Glutamatergic neuron (in vitro differentiated cells): ENCODE data around the gene C2CD4B. TPM values are rescaled to one million over a fixed set of nuclear protein-coding genes. Genes with fewer than 3 reads are reported as not detected.

ENCODE experiments used
- DNase-seq: peaks from one replicate; pipeline ENCODE4 v3.0.0; 2022
- H3K27ac Mint-ChIP-seq: one replicate; pipeline ENCODE4 v1.8.0; 2020; ENCODE audit warnings: mild to moderate bottlenecking, mixed read lengths, inconsistent platforms; ENCODE audit not compliant: unreplicated experiment
- H3K27me3 Mint-ChIP-seq: one replicate; pipeline ENCODE4 v1.8.0; 2020; ENCODE audit warnings: mild to moderate bottlenecking, moderate library complexity, mixed read lengths, inconsistent platforms; ENCODE audit not compliant: unreplicated experiment
- H3K36me3 Mint-ChIP-seq: one replicate; pipeline ENCODE4 v1.8.0; 2020; ENCODE audit warnings: mild to moderate bottlenecking, mixed read lengths, inconsistent platforms; ENCODE audit not compliant: unreplicated experiment
- H3K4me1 Mint-ChIP-seq: one replicate; pipeline ENCODE4 v1.8.0; 2020; ENCODE audit warnings: mild to moderate bottlenecking, low read depth, mixed read lengths, inconsistent platforms; ENCODE audit not compliant: unreplicated experiment
- H3K4me3 Mint-ChIP-seq: one replicate; pipeline ENCODE4 v1.8.0; 2020; ENCODE audit warnings: mild to moderate bottlenecking, mixed read lengths, inconsistent platforms; ENCODE audit not compliant: unreplicated experiment
- H3K9me3 Mint-ChIP-seq: one replicate; pipeline ENCODE4 v1.8.0; 2020; ENCODE audit warnings: mild to moderate bottlenecking, moderate library complexity, mixed read lengths, inconsistent platforms; ENCODE audit not compliant: unreplicated experiment
- total RNA-seq: library from RNA; stranded (reverse); fragmentation: NEBNext Ultra II Directional; extraction: Animal tissue kit (Norgen Biotek cat#: 25700); gene quantifications from one replicate; pipeline ENCODE4 v1.2.1, GENCODE V29; 2021; ENCODE audit not compliant: unreplicated experiment
- TF ChIP-seq, protein P1 (sequence below): fragments of 200-600 bp; sonication (generic); IDR thresholded peaks from one replicate; pipeline ENCODE4 v1.5.0; 2021; ENCODE audit not compliant: partially characterized antibody, unreplicated experiment

C2CD4B gene
- total RNA-seq, 1 donor from 2014 or later, result not detected

DNA sequence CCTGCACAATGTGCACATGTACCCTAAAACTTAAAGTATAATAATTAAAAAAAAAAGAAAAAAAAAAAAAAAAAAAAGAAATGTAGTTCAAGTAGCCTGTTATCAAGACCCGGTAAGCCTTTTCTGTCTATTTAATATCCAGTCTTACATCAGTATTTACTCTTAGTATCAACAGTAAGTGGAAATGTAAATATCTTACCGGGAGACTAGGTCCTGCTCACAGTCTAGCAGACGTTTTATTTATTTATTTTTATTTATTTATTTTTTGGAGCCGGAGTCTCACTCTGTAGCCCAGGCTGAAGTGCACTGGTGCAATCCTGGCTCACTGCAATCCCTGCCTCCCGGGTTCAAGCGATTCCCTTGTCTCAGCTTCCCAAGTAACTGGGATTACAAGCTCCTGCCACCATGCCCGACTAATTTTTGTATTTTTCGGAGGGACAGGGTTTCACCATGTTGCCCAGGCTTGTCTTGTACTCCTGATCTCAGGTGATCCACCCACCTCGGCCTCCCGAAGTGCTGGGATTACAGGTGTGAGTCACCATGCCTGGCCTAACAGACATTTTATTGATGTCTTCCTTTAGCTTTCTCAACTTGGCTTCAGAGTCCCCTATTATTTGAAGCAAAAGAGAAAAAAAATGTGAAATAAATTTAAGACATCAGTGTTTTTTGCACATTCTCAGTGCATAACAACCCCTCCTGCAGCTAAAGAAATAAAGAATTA is 19.9 kb downstream of the C2CD4B start:
- TF ChIP-seq, protein P1, sequence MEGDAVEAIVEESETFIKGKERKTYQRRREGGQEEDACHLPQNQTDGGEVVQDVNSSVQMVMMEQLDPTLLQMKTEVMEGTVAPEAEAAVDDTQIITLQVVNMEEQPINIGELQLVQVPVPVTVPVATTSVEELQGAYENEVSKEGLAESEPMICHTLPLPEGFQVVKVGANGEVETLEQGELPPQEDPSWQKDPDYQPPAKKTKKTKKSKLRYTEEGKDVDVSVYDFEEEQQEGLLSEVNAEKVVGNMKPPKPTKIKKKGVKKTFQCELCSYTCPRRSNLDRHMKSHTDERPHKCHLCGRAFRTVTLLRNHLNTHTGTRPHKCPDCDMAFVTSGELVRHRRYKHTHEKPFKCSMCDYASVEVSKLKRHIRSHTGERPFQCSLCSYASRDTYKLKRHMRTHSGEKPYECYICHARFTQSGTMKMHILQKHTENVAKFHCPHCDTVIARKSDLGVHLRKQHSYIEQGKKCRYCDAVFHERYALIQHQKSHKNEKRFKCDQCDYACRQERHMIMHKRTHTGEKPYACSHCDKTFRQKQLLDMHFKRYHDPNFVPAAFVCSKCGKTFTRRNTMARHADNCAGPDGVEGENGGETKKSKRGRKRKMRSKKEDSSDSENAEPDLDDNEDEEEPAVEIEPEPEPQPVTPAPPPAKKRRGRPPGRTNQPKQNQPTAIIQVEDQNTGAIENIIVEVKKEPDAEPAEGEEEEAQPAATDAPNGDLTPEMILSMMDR, result no peak
- Mint-ChIP-seq H3K9me3 (no peaks in the 10 kb centered on the region), H3K4me1 (no peaks in the 10 kb centered on the region)

DNA sequence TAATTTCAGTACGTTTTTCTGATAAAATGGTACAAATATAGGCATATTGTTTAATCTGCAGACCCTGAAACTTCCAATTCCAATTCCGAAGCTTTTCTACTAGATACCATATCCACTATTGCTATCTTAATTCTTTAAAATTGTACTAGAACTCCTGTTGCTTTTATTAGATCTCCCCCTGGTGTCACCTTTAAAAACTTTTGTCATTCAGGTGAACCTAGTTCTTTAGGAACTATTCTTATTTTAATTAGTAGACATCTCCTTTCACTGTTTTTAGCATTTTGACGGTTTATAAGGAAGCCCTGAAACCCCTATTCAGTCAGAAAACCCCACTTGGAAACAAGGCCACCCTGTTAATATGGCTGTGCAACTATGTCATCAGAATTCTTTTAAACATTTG is 22.3 kb downstream of the C2CD4B start:
- Mint-ChIP-seq H3K4me1 (no peaks in the 10 kb centered on the region), H3K27me3 (no peaks in the 10 kb centered on the region), H3K27ac (no peak overlapping the region), H3K36me3 (no peaks in the 10 kb centered on the region), H3K9me3 (no peaks in the 10 kb centered on the region), H3K4me3 (no peak overlapping the region)
- DNase-seq, result no peak
- TF ChIP-seq, protein P1, result no peak

More for the DNA sequence above, 19.9 kb downstream of the C2CD4B start:
- no peak overlapping the region for H3K4me3 Mint-ChIP-seq
- no peaks in the 10 kb centered on the region for H3K36me3 Mint-ChIP-seq
- H3K27me3 Mint-ChIP-seq, result no peaks in the 10 kb centered on the region
- DNase-seq, result no peak
- H3K27ac Mint-ChIP-seq, result no peak overlapping the region

DNA sequence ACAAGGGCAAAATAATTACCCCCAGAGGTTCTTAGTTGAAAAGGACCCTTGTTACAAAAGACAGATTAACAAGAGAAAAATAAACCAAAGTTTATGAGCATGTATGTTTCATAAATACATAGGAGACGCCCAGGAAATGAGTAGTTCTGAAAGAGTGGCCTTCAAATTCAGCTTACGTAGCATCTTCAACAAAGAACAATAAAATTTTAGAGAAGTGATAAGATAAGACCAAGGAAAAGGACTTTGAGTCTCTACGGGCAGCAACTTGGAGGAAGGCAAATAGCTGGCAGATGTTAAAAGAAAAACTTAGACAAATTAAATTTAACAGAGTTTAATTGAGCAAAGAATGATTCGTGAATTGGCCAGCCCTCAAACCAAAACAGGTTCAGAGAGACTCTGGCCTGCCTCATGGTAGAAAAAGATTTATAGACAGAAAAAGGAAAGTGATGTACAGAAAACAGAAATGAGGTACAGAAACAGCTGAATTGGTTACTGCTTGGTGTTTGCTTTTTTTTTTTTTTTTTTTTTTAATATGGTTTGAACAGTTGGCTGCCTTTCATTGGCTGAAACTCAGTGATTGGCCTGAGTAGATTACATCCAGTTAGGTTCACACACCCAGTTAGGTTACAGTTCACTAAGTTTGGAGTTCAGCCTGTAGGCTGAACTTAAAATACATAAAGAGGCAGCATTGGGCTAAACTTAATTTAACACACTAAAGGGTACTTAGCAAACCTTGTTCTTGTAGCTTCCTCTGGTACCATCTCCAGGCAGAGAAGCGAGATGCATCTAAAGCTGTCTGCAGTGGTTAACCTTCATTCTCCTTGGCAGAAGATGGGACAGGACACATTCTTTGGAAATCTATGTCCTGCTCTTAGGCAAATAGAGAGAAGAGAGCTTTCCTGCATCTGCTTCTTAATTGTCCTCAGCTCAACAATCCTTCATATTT is 23.2 kb downstream of the C2CD4B start:
- Mint-ChIP-seq H3K4me1 (no peaks in the 10 kb centered on the region), H3K27ac (no peak overlapping the region), H3K36me3 (no peaks in the 10 kb centered on the region), H3K4me3 (no peak overlapping the region), H3K27me3 (no peaks in the 10 kb centered on the region), H3K9me3 (no peaks in the 10 kb centered on the region)
- DNase-seq, result no peak
- TF ChIP-seq, protein P1, result no peak

DNA sequence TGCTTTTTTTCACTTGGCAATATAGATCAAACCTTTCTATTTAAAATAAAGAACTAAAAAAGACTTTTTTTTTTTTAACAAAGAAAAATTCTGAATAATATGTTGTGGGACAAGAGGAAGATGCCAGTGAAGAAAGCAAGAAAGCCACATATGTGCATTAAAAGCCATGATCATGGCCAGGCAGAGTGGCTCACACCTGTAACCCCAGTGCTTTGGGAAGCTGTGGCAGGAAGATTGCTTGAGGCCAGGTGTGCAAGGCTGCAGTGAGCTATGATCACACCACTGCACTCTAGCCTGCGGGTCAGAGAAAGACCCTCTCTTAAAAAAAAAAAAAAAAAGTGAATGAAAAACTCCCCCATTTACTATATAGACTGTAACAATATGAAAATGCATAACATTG is 23.9 kb downstream of the C2CD4B start:
- Mint-ChIP-seq H3K27me3 (no peaks in the 10 kb centered on the region), H3K36me3 (no peaks in the 10 kb centered on the region), H3K27ac (no peak overlapping the region), H3K9me3 (peaks cover 1% of the 10 kb centered on the region), H3K4me3 (no peak overlapping the region), H3K4me1 (no peaks in the 10 kb centered on the region)
- no peak for DNase-seq
- TF ChIP-seq, protein P1, result no peak
